Loucy (cell line): Measurements from ENCODE around the gene RCOR2.
A peak's percentile ranks its signal among the peaks of the same experiment; 100 is the strongest.

Experiments
- H2AFZ ChIP-seq: fragments of 200-600 bp; sonication (generic); 2 replicates; pipeline ENCODE4 v1.6.0; 2016; ENCODE audit warnings: antibody characterized with exemption, mild to moderate bottlenecking, low read length, moderate library complexity
- H3F3A ChIP-seq: fragments of 200-600 bp; 2 replicates; pipeline ENCODE4 v1.6.0; 2016; ENCODE audit warnings: antibody characterized with exemption, low read depth, mild to moderate bottlenecking
- H3K27me3 ChIP-seq: fragments of 200-600 bp; sonication (generic); 2 replicates; pipeline ENCODE4 v1.6.1; 2014; ENCODE audit warnings: low read length, mild to moderate bottlenecking; ENCODE audit not compliant: insufficient read depth, poor library complexity, severe bottlenecking
- H3K36me3 ChIP-seq: fragments of 200-600 bp; sonication (generic); 2 replicates; pipeline ENCODE4 v1.6.1; 2016; ENCODE audit warnings: low read length; ENCODE audit not compliant: insufficient read depth
- H3K4me1 ChIP-seq: fragments of 200-600 bp; sonication (generic); 2 replicates; pipeline ENCODE4 v1.5.1; 2014; ENCODE audit warnings: low read length, mild to moderate bottlenecking; ENCODE audit not compliant: insufficient read depth, poor library complexity, severe bottlenecking
- H3K4me2 ChIP-seq: fragments of 200-600 bp; sonication (generic); 2 replicates; pipeline ENCODE4 v1.6.0; 2014; ENCODE audit warnings: antibody characterized with exemption, low read length, low read depth, mild to moderate bottlenecking; ENCODE audit not compliant: poor library complexity, severe bottlenecking
- H3K4me3 ChIP-seq: fragments of 200-600 bp; sonication (generic); 2 replicates; pipeline ENCODE4 v1.5.1; 2014; ENCODE audit warnings: low read length, mild to moderate bottlenecking, mixed read lengths; ENCODE audit not compliant: poor library complexity, severe bottlenecking
- H3K79me2 ChIP-seq: fragments of 200-600 bp; sonication (generic); 2 replicates; pipeline ENCODE4 v1.6.1; 2014; ENCODE audit warnings: low read length; ENCODE audit not compliant: insufficient read depth
- H3K9ac ChIP-seq: fragments of 200-600 bp; sonication (generic); 2 replicates; pipeline ENCODE4 v1.6.0; 2014; ENCODE audit warnings: mild to moderate bottlenecking, low read depth, low read length, moderate library complexity; ENCODE audit not compliant: poor library complexity, severe bottlenecking
- H3K9me2 ChIP-seq: fragments of 200-600 bp; sonication (generic); replicated peaks from 2 replicates; pipeline ENCODE4 v1.6.1; 2016; ENCODE audit warnings: low read depth, low read length, mixed read lengths
- H3K9me3 ChIP-seq: fragments of 200-600 bp; sonication (generic); 2 replicates; pipeline ENCODE4 v1.6.1; 2014; ENCODE audit warnings: mild to moderate bottlenecking, antibody characterized with exemption, low read length, low read depth; ENCODE audit not compliant: insufficient read depth
- H4K20me1 ChIP-seq: fragments of 200-600 bp; sonication (generic); 2 replicates; pipeline ENCODE4 v1.6.0; 2014; ENCODE audit warnings: antibody characterized with exemption, low read length, mild to moderate bottlenecking; ENCODE audit not compliant: insufficient read depth, poor library complexity, severe bottlenecking
- EZH2phosphoT487 ChIP-seq: fragments of 200-600 bp; IDR thresholded peaks from 2 replicates; pipeline ENCODE4 v1.6.1; 2018; ENCODE audit warnings: antibody characterized with exemption, mild to moderate bottlenecking, moderate library complexity, borderline replicate concordance
- TF ChIP-seq, protein P1 (sequence below): fragments of 200-600 bp; sonication (generic); conservative IDR thresholded peaks from 2 replicates; pipeline ENCODE4 v1.5.1; 2014; ENCODE audit warnings: mild to moderate bottlenecking, antibody characterized with exemption, low read length

RCOR2 gene

DNA sequence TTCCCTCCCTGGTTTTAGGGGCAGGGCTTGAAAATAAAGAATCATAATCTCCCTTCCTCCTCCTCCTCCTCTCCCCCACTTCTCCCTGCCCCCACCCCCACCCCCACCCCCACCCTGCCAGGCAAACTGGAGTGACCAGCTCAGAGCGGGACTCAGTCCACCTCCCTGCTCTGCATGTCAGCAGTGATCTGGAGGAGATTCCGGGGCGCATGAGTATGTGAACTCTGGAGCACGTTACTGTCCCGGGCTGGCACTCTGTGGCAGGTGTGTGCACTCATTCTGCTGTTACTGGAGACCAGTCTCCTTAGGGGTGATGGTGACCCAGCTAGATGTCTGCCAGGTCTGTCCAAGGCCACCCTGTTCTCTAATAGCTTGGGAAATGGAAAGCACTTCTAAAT lies 44.2 kb downstream of the RCOR2 start:
- H2AFZ ChIP-seq, result no peak overlapping the region
- no peak for TF ChIP-seq EZH2phosphoT487
- TF ChIP-seq, protein P1, sequence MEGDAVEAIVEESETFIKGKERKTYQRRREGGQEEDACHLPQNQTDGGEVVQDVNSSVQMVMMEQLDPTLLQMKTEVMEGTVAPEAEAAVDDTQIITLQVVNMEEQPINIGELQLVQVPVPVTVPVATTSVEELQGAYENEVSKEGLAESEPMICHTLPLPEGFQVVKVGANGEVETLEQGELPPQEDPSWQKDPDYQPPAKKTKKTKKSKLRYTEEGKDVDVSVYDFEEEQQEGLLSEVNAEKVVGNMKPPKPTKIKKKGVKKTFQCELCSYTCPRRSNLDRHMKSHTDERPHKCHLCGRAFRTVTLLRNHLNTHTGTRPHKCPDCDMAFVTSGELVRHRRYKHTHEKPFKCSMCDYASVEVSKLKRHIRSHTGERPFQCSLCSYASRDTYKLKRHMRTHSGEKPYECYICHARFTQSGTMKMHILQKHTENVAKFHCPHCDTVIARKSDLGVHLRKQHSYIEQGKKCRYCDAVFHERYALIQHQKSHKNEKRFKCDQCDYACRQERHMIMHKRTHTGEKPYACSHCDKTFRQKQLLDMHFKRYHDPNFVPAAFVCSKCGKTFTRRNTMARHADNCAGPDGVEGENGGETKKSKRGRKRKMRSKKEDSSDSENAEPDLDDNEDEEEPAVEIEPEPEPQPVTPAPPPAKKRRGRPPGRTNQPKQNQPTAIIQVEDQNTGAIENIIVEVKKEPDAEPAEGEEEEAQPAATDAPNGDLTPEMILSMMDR, result no peak
- H3F3A ChIP-seq, result no peaks in the 10 kb centered on the region
- no peaks in the 10 kb centered on the region for H3K9me3 ChIP-seq
- peaks cover 35% of the 10 kb centered on the region for H4K20me1 ChIP-seq
- no peak overlapping the region for H3K4me2 ChIP-seq
- H3K4me1 ChIP-seq, result peaks cover 42% of the 10 kb centered on the region
- peaks cover 13% of the 10 kb centered on the region; the same call in 1 of the 2 replicates for H3K36me3 ChIP-seq
- H3K4me3 ChIP-seq, result no peak overlapping the region
- no peaks in the 10 kb centered on the region for H3K9me2 ChIP-seq
- H3K27me3 ChIP-seq, result no peaks in the 10 kb centered on the region
- peaks cover 92% of the 10 kb centered on the region for H3K79me2 ChIP-seq
- H3K9ac ChIP-seq, result no peak overlapping the region

DNA sequence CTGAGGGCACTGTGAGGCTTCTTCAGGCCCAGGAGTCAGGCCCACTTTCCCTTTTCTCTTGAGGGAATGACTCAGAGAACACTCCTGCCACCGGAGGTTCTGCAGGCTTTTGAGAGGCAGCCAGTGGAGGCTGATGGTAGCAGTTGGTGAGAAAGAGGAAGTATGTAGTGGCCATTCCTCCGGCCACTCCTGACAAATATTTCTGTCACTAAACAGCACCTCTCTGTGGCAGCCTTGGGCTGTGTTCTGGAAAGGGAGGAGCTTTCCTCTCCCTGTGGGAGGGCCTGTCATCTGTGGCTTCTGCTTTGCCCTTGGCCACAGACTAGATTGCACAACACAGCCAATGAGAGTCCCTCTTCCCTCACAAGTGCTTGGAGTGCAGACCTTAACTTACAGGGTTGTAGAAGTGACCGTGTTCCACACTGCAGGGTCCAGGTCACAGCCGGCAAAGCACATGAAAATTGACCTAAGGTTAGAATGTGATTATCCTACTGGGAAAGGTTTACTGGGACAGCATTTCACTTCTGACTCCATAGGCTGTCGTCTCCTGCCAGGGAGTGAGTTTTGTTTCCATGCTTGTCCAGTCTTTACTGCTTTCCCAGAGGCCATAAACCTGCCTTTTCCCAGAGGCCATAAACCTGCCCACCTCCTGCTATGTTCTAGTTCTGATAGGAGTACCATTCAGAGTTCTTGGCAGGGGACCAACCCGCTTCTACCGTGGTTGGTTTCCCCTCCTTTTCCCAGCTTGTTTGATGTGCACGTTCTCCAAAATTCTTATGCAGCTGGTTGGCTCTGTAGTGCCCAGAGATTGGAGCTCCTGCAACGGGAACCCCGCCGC lies 44.8 kb downstream of the RCOR2 start:
- H3K9me3 ChIP-seq, result no peaks in the 10 kb centered on the region
- no peaks in the 10 kb centered on the region for H3F3A ChIP-seq
- no peaks in the 10 kb centered on the region for H3K9me2 ChIP-seq
- H3K79me2 ChIP-seq, result peaks cover 93% of the 10 kb centered on the region
- H3K27me3 ChIP-seq, result no peaks in the 10 kb centered on the region
- no peak overlapping the region for H3K9ac ChIP-seq
- H3K36me3 ChIP-seq, result peaks cover 16% of the 10 kb centered on the region; the same call in 1 of the 2 replicates
- H3K4me1 ChIP-seq, result peaks cover 48% of the 10 kb centered on the region
- peaks cover 36% of the 10 kb centered on the region for H4K20me1 ChIP-seq
- H3K4me3 ChIP-seq, result peak overlapping the region; percentile 12
- TF ChIP-seq, protein P1, result peak; percentile 66
- TF ChIP-seq EZH2phosphoT487, result no peak
- H2AFZ ChIP-seq, result no peak overlapping the region
- peak overlapping the region; percentile 33 for H3K4me2 ChIP-seq

DNA sequence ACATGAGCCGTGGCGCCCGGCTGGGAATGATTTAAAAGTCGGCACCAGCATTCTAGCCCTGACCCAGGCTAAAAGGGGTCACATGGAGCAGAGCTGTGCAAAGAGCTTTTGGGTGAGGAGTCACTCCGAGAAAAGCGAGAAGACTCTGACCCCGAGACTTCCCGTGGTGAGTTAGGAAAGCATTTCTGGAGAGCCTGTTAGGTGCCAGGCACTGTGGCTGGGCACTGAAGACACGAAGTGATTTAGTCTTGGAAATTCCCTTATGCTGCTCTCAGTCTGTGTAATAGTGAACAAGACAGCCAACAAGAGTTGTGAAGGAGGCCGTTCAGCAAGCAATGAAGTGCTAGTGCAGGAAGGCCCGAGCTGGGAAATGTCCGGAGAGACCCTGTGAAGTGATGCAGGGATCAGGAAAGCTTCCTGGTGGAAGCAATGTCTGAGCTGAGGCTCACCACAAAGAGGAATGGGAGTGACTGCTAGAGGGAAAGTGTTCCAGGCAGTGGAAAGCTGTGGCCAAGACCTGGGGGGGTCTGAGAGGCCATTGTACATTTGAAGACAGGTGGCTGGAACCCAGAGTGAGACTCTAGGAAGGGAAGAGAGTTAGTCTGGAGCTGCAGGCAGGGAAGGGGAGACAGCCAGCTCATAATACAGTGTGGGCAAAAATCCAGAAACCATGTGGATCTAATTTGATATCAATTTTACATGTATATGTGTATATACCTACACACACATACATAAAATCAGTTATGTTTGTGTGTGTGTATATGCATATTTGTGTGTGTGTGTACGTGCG lies 46.4 kb downstream of the RCOR2 start:
- no peaks in the 10 kb centered on the region for H3K9me3 ChIP-seq
- TF ChIP-seq, protein P1, result no peak
- TF ChIP-seq EZH2phosphoT487, result no peak
- no peaks in the 10 kb centered on the region for H3K27me3 ChIP-seq
- H3K4me2 ChIP-seq, result peak overlapping the region; percentile 65
- peaks cover 8% of the 10 kb centered on the region for H3F3A ChIP-seq
- peaks cover 10% of the 10 kb centered on the region; the same call in 1 of the 2 replicates for H3K36me3 ChIP-seq
- H3K9me2 ChIP-seq, result no peaks in the 10 kb centered on the region
- peak overlapping the region; percentile 42 for H3K4me3 ChIP-seq
- peak overlapping the region; percentile 25 for H3K9ac ChIP-seq
- no peak overlapping the region for H2AFZ ChIP-seq
- H4K20me1 ChIP-seq, result peaks cover 51% of the 10 kb centered on the region
- H3K4me1 ChIP-seq, result peaks cover 64% of the 10 kb centered on the region
- peaks cover 88% of the 10 kb centered on the region for H3K79me2 ChIP-seq
